ENCODE results near the gene RFLNA.

GRCh38 chr12:124264089-124264795 is 30.7 kb upstream of the RFLNA start:
- no peak for TF ChIP-seq POLR2A (IDR thresholded peaks at IDR 0.05; ENCODE audit: low read depth)
- TF ChIP-seq CTCF (IDR thresholded peaks at IDR 0.05) = no peak
- no peak for TF ChIP-seq POLR2AphosphoS5 (IDR thresholded peaks at IDR 0.05)
- TF ChIP-seq EP300 (IDR thresholded peaks at IDR 0.05) = no peak

All from esophagus muscularis mucosa (tissue), 4 donors.